GM18511 (cell line): ENCODE data around the gene GLIS1.

Experiments used
- ATAC-seq: cut with Tn5 transposase; IDR thresholded peaks from one replicate; pipeline ENCODE4 v1.9.1; 2021; ENCODE audit warnings: mild to moderate bottlenecking, moderate library complexity; ENCODE audit not compliant: unreplicated experiment

Gene GLIS1

DNA sequence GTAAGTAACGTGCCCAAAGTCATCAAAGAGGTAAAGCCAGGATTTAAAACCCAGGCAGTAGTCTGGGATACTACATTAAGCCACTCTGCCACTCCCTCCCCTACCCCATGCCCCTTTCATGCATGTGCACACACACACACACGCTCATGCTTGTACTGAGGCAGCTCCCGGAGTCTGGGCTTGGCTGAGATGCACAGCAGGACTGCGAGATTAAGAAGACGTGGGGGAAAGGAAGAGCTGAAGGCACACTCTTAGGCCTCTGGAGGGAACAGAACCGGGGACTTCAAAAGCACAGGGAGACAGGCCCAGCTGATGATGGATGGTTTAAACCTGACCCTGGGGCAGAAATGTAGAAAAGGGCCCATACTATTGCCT, 98.3 kb downstream of the GLIS1 start:
- no peak for ATAC-seq

- no peak for ATAC-seq
Observed at GRCh38 chr1:53639996-53640700, 98.8 kb downstream of the GLIS1 start.

DNA sequence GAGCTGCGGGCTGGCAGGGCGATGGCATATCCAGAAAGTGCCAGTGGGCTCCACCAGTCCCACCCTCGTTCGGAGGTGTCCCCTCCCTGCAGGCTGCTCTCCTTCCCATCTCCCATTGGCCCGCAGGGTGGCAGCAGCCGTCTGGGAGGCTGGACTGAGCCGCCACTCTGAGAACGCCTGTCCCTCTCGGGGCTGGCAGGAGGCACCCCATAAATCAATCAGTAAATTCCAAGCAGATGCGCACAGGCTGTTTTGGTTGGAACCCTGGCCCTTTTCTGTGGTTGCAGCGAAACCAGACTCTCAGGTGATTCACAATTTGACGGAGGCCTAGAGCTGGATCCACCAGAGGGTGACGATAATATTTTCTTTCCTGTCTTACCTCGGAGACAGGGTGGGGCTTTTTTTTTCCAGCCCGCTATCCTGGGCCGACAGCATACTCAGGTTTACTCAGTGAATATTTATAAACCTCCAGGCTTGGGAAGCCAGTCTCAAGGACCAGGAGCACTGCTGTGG, 99.7 kb downstream of the GLIS1 start:
- ATAC-seq, result no peak

- no peak for ATAC-seq
Observed at GRCh38 chr1:53638360-53639035, 100.5 kb downstream of the GLIS1 start.

DNA sequence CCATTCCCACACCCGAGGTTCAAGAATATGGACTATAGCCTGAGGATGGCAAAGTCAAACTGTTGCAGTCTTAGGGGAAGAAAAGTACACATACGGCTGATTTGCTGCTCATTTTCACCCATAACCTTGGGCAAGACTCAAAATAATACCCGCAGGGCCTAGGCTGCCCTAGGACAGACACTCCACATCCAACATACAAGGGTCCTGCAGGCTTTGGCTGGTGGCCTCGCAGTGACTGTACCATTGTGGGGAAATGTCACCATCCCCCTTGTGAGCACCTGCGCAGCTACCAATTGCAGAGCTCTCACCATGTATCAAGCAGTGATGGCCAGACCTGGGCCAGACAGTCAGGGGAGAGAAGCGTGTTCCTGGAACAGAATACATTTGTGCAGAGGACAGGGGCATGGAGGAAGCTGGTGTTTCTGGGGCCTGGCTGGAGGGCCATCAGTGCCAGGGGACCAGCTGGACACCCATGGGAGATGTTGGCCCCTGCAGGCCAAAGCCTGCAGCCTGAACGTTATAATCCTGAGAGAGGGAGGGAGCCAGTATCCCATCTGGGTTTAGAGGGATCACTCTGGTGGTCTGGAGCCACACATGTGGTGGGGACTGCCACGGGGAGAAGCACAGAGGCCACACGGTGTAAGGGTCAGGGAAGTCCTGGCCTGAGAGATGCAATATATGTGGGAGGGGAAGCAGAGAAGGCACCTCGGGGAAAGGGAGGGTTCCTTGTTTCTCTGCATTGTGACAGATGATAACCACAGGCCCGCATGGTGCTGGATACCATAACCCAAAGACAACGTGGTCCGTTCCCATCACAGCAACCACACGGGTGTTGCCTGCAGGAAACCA, 101.2 kb downstream of the GLIS1 start:
- ATAC-seq, result no peak

- ATAC-seq, result no peak
Observed at GRCh38 chr1:53636621-53637171, 102.3 kb downstream of the GLIS1 start.

- no peak for ATAC-seq
Observed at GRCh38 chr1:53634571-53634979, 104.4 kb downstream of the GLIS1 start.

DNA sequence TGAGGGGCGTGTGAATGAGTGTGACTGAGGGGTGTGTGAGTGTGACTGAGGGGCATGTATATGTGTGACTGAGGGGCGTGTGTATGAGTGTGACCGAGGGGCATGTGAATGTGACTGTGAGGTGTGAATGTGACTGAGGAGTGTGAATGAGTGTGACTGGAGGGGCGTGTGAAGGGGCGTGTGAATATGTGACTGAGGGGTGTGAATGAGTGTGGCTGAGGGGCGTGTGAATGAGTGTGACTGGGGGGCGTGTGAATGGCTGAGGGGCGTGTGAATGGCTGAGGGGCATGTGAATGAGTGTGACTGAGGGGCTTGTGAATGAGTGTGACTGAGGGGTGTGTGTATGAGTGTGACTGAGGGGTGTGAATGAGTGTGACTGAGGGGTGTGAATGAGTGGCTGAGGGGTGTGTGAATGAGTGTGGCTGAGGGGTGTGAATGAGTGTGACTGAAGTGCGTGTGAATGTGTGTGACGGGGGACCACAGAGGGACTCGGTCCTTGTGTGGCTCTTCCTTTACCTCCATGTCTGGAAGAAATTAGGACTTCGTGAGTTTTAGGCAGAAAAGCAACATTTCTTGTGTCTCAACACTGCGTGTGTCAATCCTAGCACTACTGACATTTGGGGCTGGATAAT, 105.8 kb downstream of the GLIS1 start:
- no peak for ATAC-seq

DNA sequence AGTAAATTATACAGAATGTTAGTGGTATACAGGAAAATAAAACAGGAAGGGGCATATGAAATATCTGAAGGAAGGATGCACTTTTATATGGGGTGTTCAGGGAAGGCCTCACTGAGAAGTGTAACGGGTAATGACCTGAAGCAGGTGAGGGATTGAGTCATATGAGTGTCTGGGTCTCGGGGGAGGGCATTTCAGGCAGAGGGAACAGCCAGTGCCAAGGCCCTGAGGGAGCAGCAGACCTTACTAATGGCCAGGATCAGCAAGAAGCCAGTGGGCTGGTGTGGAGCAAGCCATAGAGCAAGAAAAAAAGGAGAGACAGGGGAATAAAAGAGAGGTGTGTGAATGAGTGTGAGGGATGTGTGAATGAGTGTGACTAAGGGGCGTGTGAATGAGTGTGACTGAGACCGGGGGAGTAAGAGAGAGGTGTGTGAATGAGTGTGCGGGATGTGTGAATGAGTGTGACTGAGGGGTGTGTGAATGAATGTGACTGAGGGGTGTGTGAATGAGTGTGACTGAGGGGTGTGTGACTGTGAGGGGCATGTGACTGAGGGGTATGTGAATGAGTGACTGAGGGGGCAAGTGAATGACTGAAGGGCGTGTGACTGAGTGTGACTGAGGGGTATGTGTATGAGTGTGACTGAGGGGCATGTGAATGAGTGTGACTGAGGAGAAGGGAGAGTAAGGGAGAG, 107.2 kb downstream of the GLIS1 start:
- no peak for ATAC-seq

DNA sequence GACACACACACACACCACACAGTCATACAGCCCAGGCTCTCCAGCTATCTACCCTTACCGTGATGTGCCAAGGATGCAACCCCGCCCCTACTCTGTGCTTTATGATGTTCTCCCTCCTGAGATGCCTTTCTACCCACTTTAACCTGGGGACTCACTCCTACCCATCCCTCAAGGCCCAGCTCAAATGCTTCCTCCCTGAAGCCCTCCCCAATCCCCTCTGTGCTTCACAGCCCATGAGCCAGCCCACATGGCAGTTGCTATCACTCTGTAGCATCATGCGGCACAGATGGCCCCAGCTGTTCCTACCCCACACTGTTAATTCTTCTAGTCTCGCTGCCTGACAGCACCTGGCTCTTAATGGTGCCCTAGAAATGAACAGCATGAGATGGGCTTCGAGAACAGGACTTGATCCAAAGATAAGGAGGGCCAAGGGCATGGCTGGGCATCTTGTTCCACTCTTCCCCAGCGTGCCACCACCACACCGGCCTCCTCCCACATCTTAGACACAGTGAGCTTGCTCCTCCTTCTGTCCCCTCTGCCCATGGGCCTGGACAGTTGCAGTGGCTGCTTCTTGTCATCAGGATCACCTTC, 109.8 kb downstream of the GLIS1 start:
- ATAC-seq, result no peak

GRCh38 chr1:53628286-53628955, 110.5 kb downstream of the GLIS1 start:
- ATAC-seq, result no peak

DNA sequence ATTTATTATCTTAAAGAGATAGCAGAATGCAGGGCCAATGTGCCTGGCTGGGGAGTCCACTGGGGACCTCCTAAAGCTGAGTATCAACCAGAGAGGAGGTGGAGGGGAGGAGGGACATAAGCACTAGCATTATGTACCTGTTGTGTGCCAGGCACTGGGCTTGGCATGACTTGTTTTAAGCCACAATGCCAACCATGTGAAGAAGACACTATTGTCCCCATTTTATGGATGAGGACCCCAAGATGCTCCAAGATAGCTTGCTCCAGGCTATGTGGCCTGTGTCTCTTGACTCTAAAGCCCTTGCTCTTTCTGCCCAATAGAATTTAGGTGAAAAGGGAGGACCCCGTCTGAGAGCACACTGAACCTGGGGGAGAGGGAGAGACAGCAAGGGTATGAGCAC, 111.3 kb downstream of the GLIS1 start:
- no peak for ATAC-seq

GRCh38 chr1:53627031-53627430, 111.9 kb downstream of the GLIS1 start:
- ATAC-seq, result no peak

DNA sequence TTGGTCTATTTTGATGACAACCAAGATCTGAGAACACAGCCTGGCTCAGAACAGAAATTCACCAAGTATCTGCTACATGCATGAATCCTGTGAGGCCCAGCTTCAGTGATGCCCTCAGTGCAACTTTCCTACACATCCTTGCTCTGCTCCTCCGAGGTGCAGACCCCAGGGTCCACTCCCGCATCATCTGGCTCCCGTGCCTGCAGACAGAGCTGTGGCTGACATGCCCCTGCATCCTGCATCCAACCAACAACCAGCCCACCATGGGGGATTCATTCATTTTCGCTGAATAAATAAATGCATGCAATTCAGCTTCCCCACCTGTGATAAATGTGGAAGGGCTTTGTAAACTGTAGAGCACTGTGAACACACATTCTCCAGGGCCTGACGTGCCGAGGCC, 112.3 kb downstream of the GLIS1 start:
- ATAC-seq, result no peak

DNA sequence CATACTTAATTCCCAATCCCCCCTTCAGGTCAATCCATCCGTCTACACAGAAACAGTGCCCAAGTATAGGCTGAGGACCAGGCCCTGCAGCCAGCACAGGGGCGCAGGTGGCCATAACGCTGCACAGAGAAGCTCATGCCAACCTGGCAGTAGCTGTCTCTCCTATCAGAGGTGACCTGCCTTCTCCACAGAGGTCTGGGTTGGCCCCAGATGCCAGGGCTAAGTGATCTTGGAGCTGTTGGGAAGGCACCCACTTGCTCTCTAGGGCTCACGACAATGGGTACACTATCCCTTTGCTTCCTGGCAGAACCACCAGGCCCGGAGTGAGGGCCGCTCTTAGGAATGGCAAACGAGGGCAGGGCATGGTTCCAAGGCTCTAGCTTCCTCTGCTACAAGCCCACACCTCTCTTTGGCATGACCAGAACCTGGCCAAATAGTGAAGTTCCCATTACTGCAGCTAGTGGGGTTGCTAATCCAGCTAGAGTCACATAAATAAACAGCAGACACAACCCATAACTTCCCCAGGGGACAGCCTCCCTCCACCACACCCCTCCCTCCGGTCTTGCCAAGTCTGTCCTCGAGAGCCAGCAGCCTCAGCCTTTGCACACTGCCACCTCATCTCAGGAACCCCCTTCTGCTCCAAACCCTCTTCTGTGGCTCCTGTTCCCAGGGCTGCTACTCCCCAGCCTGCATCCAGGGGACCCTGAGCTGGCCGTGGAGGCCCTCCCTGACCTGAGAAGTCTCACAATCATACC, 113.0 kb downstream of the GLIS1 start:
- ATAC-seq, result no peak

GRCh38 chr1:53625049-53625448, 113.9 kb downstream of the GLIS1 start:
- ATAC-seq, result no peak

GRCh38 chr1:53622531-53622930, 116.4 kb downstream of the GLIS1 start:
- ATAC-seq, result no peak

- ATAC-seq, result no peak
Observed at GRCh38 chr1:53621144-53621543, 117.8 kb downstream of the GLIS1 start.
